Brain microvascular endothelial cell (primary cell): ENCODE results near the gene GRIK4.

Experiments
- DNase-seq: peaks from one replicate; pipeline ENCODE4 v3.0.0-alpha.2; 2020
- H3K27ac ChIP-seq: fragments of 250-450 bp; sonication (Bioruptor Pico); 2 replicates; pipeline ENCODE4 v1.5.1; 2020; ENCODE audit warnings: mild to moderate bottlenecking, moderate library complexity
- H3K27me3 ChIP-seq: fragments of 250-450 bp; sonication (Bioruptor Pico); replicated peaks from 2 replicates; pipeline ENCODE4 v1.5.1; 2020; ENCODE audit warnings: mild to moderate bottlenecking
- H3K36me3 ChIP-seq: fragments of 250-450 bp; sonication (Bioruptor Pico); replicated peaks from 2 replicates; pipeline ENCODE4 v1.5.1; 2020; ENCODE audit warnings: mild to moderate bottlenecking
- H3K4me3 ChIP-seq: 2 replicates; pipeline ENCODE4 v1.5.1; 2011; ENCODE audit warnings: low read depth, mild to moderate bottlenecking, control low read depth, low read length, moderate library complexity
- CTCF ChIP-seq: IDR thresholded peaks from 2 replicates; pipeline ENCODE4 v1.5.1; 2011; ENCODE audit warnings: low read depth, mild to moderate bottlenecking, moderate library complexity, low read length, control low read depth, inconsistent platforms; ENCODE audit errors: missing control alignments
- in situ Hi-C: cut with HindIII; loops from 2 replicates; pipeline ENCODE4 v1.10.0; 2017; ENCODE audit warnings: low sequenced_read_pairs, low pct_ligation_motif_present

Gene GRIK4

GRCh38 chr11:120556797-120557196, 45.2 kb downstream of the GRIK4 start:
- no peak for TF ChIP-seq CTCF
- DNase-seq, result no peak
- peaks cover 2% of the 10 kb centered on the region for H3K27me3 ChIP-seq
- no peaks in the 10 kb centered on the region for H3K36me3 ChIP-seq
- H3K4me3 ChIP-seq, result no peak overlapping the region
- in situ Hi-C loops, result no loop called here
- H3K27ac ChIP-seq, result no peak overlapping the region

GRCh38 chr11:120558744-120559431, 47.3 kb downstream of the GRIK4 start:
- H3K27me3 ChIP-seq, result peaks cover 2% of the 10 kb centered on the region

GRCh38 chr11:120561286-120561685, 49.7 kb downstream of the GRIK4 start:
- no peak overlapping the region for H3K27ac ChIP-seq
- no peak for TF ChIP-seq CTCF
- H3K27me3 ChIP-seq, result peaks cover 2% of the 10 kb centered on the region
- DNase-seq, result no peak
- in situ Hi-C loops, result no loop called here
- no peaks in the 10 kb centered on the region for H3K36me3 ChIP-seq
- no peak overlapping the region for H3K4me3 ChIP-seq

More at GRCh38 chr11:120558744-120559431, 47.3 kb downstream of the GRIK4 start:
- Histone ChIP-seq H3K4me3 (no peak overlapping the region), H3K27ac (no peak overlapping the region), H3K36me3 (no peaks in the 10 kb centered on the region)
- TF ChIP-seq CTCF, result no peak
- in situ Hi-C loops, result no loop called here
- DNase-seq, result no peak

- no peaks in the 10 kb centered on the region for H3K27me3 ChIP-seq
- no peak for DNase-seq
- in situ Hi-C loops, result no loop called here
Observed at GRCh38 chr11:120562806-120563425, 51.4 kb downstream of the GRIK4 start.

GRCh38 chr11:120563703-120564572, 52.4 kb downstream of the GRIK4 start:
- H3K27me3 ChIP-seq, result no peaks in the 10 kb centered on the region
- TF ChIP-seq CTCF, result no peak
- H3K36me3 ChIP-seq, result no peaks in the 10 kb centered on the region
- in situ Hi-C loops, result no loop called here
- no peak for DNase-seq
- H3K27ac ChIP-seq, result no peak overlapping the region
- peak overlapping the region; percentile 45 for H3K4me3 ChIP-seq

More at GRCh38 chr11:120562806-120563425, 51.4 kb downstream of the GRIK4 start:
- no peak overlapping the region for H3K4me3 ChIP-seq
- TF ChIP-seq CTCF, result no peak
- H3K36me3 ChIP-seq, result no peaks in the 10 kb centered on the region
- no peak overlapping the region for H3K27ac ChIP-seq
